Motor neuron (in vitro differentiated cells): ENCODE measurements around the gene MRTFA. TPM values are rescaled to one million over a fixed set of nuclear protein-coding genes. Genes with fewer than 3 reads are reported as not detected.
A peak's percentile ranks its signal among the peaks of the same experiment; 100 is the strongest.

Experiments used
- ATAC-seq, 8 experiments: fragments of 200-7000 bp; cut with Tn5 transposase; replicated peaks in 6 of 8; 2 replicates each; pipeline ENCODE4 v1.8.0; 2021; ENCODE audit warnings: mild to moderate bottlenecking in 8 of 8, moderate library complexity in 8 of 8
- H3K27ac ChIP-seq, 2 donors: fragments of 250-450 bp; sonication (Bioruptor Pico); 2 replicates each; pipeline ENCODE4 v1.9.0; 2021; ENCODE audit warnings: antibody characterized with exemption in 2 of 2, mild to moderate bottlenecking in 2 of 2, moderate library complexity in 1 of 2
- H3K4me1 ChIP-seq, 2 donors: fragments of 250-450 bp; sonication (Bioruptor Pico); replicated peaks in 1 of 2; 2 replicates each; pipeline ENCODE4 v1.6.1; 2021; ENCODE audit warnings: antibody characterized with exemption in 2 of 2, mild to moderate bottlenecking in 2 of 2, moderate library complexity in 1 of 2
- H3K4me3 ChIP-seq, 5 donors: fragments of 250-450 bp; sonication (Bioruptor Pico); 2 replicates each; pipeline ENCODE4 v1.9.0; 2021; ENCODE audit warnings: antibody characterized with exemption in 5 of 5, mild to moderate bottlenecking in 5 of 5, moderate library complexity in 4 of 5
- WGBS, 10 experiments: fragments of 450-650 bp; shearing (Covaris generic); methylation state at CpG; one replicate each; pipeline ENCODE4 v1.0.0; 2022; 5-methylcytosine and 5-hydroxymethylcytosine counted together
- in situ Hi-C, 9 experiments: fragments of 400-800 bp; cut with MboI; loops; one replicate each; pipeline ENCODE4 v1.15.0; 2021; ENCODE audit warnings: low sequenced_read_pairs in 9 of 9, low pct_unique_long_range_greater_than_20kb in 2 of 9; ENCODE audit not compliant: unreplicated experiment in 9 of 9
- total RNA-seq, 8 experiments: library from RNA; unstranded; fragments of 300-600 nt; gene quantifications; 2 replicates each; pipeline versions ENCODE4 v1.2.3 to v1.2.4, GENCODE V29; 2022

The MRTFA gene
- total RNA-seq, 8 experiments from 2014 or later: 13.1 to 33.2 (median 21.7) TPM

- peak in 6 of 8 experiments; percentile 10 to 21 (median 14) for ATAC-seq
- Histone ChIP-seq H3K4me1 (peaks cover 6 to 10% of the 10 kb centered on the region in 2 donors), H3K27ac (no peak overlapping the region), H3K4me3 (no peak overlapping the region)
- in situ Hi-C loops: loop anchor here in 1 of 9 experiments (25.0 kb wide), 1 partner anchor 233 kb away; no protein-coding TSS in a partner anchor
- 0 to 85% (median 61%) methylated on average over 3 to 9 of the region's 11 CpGs; no CpG with 5 or more reads in 2 of the 10 experiments for WGBS, 10 experiments
Measured at GRCh38 chr22:40654522-40655167, 18.1 kb upstream of the MRTFA start.

- in situ Hi-C loops: loop anchor here in 1 of 9 experiments (25.0 kb wide), 1 partner anchor 234 kb away; no protein-coding TSS in a partner anchor
- no peak overlapping the region for H3K27ac ChIP-seq
- WGBS, 10 experiments: 80 to 100% (median 100%) methylated on average over 1 to 2 of the region's 9 CpGs; no CpG with 5 or more reads in 6 of the 10 experiments
- H3K4me3 ChIP-seq: no peak overlapping the region
- H3K4me1 ChIP-seq: peaks cover 6 to 8% of the 10 kb centered on the region in 2 donors
- no peak for ATAC-seq
Measured at GRCh38 chr22:40653361-40653760, 16.8 kb upstream of the MRTFA start.

- Histone ChIP-seq H3K4me1 (peaks cover 6 to 8% of the 10 kb centered on the region in 2 donors), H3K27ac (peak overlapping the region; percentile 79 to 94), H3K4me3 (peak overlapping the region in 4 of 5 donors; percentile 30 to 54 (median 38))
- in situ Hi-C loops: loop anchor here in 1 of 9 experiments (25.0 kb wide), 1 partner anchor 235 kb away; no protein-coding TSS in a partner anchor
- peak; percentile 93 to 97 (median 96) for ATAC-seq
- 0 to 100% (median 50%) methylated on average over 1 to 9 of the region's 33 CpGs; no CpG with 5 or more reads in 3 of the 10 experiments for WGBS, 10 experiments
Measured at GRCh38 chr22:40651563-40652501, 15.3 kb upstream of the MRTFA start.

GRCh38 chr22:40651057-40651456 is 14.5 kb upstream of the MRTFA start:
- no peak for ATAC-seq

GRCh38 chr22:40648386-40648785 is 11.9 kb upstream of the MRTFA start:
- in situ Hi-C loops: loop anchor here in 4 of 9 experiments (10.0 to 25.0 kb wide), 5 partner anchors 111 to 214 kb away; no protein-coding TSS in a partner anchor

More at GRCh38 chr22:40651057-40651456, 14.5 kb upstream of the MRTFA start:
- in situ Hi-C loops: loop anchor here in 1 of 9 experiments (25.0 kb wide), 1 partner anchor 236 kb away; no protein-coding TSS in a partner anchor
- Histone ChIP-seq H3K4me1 (peaks cover 6 to 8% of the 10 kb centered on the region in 2 donors), H3K4me3 (no peak overlapping the region), H3K27ac (no peak overlapping the region)
- 10 to 100% (median 80%) methylated on average over 1 to 2 of the region's 2 CpGs; no CpG with 5 or more reads in 2 of the 10 experiments for WGBS, 10 experiments

GRCh38 chr22:40645579-40646197 is 9.2 kb upstream of the MRTFA start:
- H3K27ac ChIP-seq: no peak overlapping the region
- in situ Hi-C loops: loop anchor here in 4 of 9 experiments (10.0 to 25.0 kb wide), 5 partner anchors 108 to 211 kb away; no protein-coding TSS in a partner anchor
- ATAC-seq: no peak

More at GRCh38 chr22:40648386-40648785, 11.9 kb upstream of the MRTFA start:
- Histone ChIP-seq H3K4me3 (no peak overlapping the region), H3K27ac (no peak overlapping the region), H3K4me1 (peaks cover 6 to 8% of the 10 kb centered on the region in 2 donors)
- 72 to 100% (median 97%) methylated on average over 1 to 6 of the region's 10 CpGs; no CpG with 5 or more reads in 2 of the 10 experiments for WGBS, 10 experiments
- no peak for ATAC-seq

GRCh38 chr22:40642316-40642715 is 5.8 kb upstream of the MRTFA start:
- Histone ChIP-seq H3K4me3 (no peak overlapping the region), H3K4me1 (peaks cover 7 to 8% of the 10 kb centered on the region in 2 donors), H3K27ac (no peak overlapping the region)
- WGBS, 10 experiments: 83 to 100% (median 100%) methylated on average over 1 to 4 of the region's 4 CpGs; no CpG with 5 or more reads in 3 of the 10 experiments
- no peak for ATAC-seq
- in situ Hi-C loops: loop anchor here in 4 of 9 experiments (10.0 to 25.0 kb wide), 5 partner anchors 105 to 208 kb away; no protein-coding TSS in a partner anchor

More at GRCh38 chr22:40645579-40646197, 9.2 kb upstream of the MRTFA start:
- Histone ChIP-seq H3K4me1 (peaks cover 0 to 3% of the 10 kb centered on the region in 2 donors), H3K4me3 (no peak overlapping the region)
- 40 to 100% (median 74%) methylated on average over 1 to 3 of the region's 4 CpGs for WGBS, 10 experiments

- peak in 5 of 8 experiments; percentile 1 to 15 (median 3) for ATAC-seq
- WGBS, 10 experiments: 79 to 100% (median 90%) methylated on average over 1 to 4 of the region's 6 CpGs; no CpG with 5 or more reads in 3 of the 10 experiments
- no peak overlapping the region for H3K4me3 ChIP-seq
- in situ Hi-C loops: loop anchor here in 4 of 9 experiments (10.0 to 25.0 kb wide), 5 partner anchors 104 to 206 kb away; no protein-coding TSS in a partner anchor
- peaks cover 7 to 8% of the 10 kb centered on the region in 2 donors for H3K4me1 ChIP-seq
- H3K27ac ChIP-seq: no peak overlapping the region
Measured at GRCh38 chr22:40641269-40641668, 4.8 kb upstream of the MRTFA start.

GRCh38 chr22:40638261-40638660 is 1.7 kb upstream of the MRTFA start:
- Histone ChIP-seq H3K4me1 (peaks cover 15 to 18% of the 10 kb centered on the region in 2 donors), H3K27ac (no peak overlapping the region), H3K4me3 (no peak overlapping the region)
- in situ Hi-C loops: loop anchor here in 3 of 9 experiments (25.0 kb wide), 3 partner anchors 101 to 201 kb away; no protein-coding TSS in a partner anchor
- ATAC-seq: no peak
- 81 to 100% (median 99%) methylated on average over 1 to 11 of the region's 17 CpGs; no CpG with 5 or more reads in 4 of the 10 experiments for WGBS, 10 experiments

- Histone ChIP-seq H3K4me3 (peak overlapping the region; percentile 55 to 71 (median 60)), H3K4me1 (peaks cover 15 to 18% of the 10 kb centered on the region in 2 donors), H3K27ac (peak overlapping the region; percentile 71 to 73)
- 0 to 83% (median 47%) methylated on average over 1 to 32 of the region's 46 CpGs; no CpG with 5 or more reads in 1 of the 10 experiments for WGBS, 10 experiments
- in situ Hi-C loops: loop anchor here in 3 of 9 experiments (25.0 kb wide), 3 partner anchors 100 to 200 kb away; no protein-coding TSS in a partner anchor
- peak in 4 of 8 experiments; percentile 3 to 15 (median 8) for ATAC-seq
Measured at GRCh38 chr22:40637183-40638150, 948 bp upstream of the MRTFA start.

- Histone ChIP-seq H3K4me1 (peaks cover 12 to 18% of the 10 kb centered on the region in 2 donors), H3K4me3 (peak overlapping the region; percentile 66 to 94 (median 71)), H3K27ac (peak overlapping the region; percentile 84 to 87)
- ATAC-seq: peak; percentile 5 to 32 (median 22)
- in situ Hi-C loops: loop anchor here in 3 of 9 experiments (25.0 kb wide), 3 partner anchors 99 to 199 kb away; no protein-coding TSS in a partner anchor
- 14% methylated on average over 1 of the region's 31 CpGs; no CpG with 5 or more reads in 9 of the 10 experiments for WGBS, 10 experiments
Measured at GRCh38 chr22:40635940-40636379, 559 bp downstream of the MRTFA start.
